Epithelial cell of esophagus (primary cell): ENCODE measurements around the gene EML6.

Experiments used
- DNase-seq: peaks from one replicate; pipeline ENCODE4 v3.0.0; 2010; ENCODE audit warnings: low read depth
- H3K4me3 ChIP-seq: 2 replicates; pipeline ENCODE4 v1.5.1; 2011; ENCODE audit warnings: mild to moderate bottlenecking, low read length, control low read depth
- CTCF ChIP-seq: IDR thresholded peaks from 2 replicates; pipeline ENCODE4 v1.5.1; 2011; ENCODE audit warnings: low read depth, mild to moderate bottlenecking, low read length, control low read depth, inconsistent platforms; ENCODE audit not compliant: insufficient read depth; ENCODE audit errors: missing control alignments

Gene EML6

DNA sequence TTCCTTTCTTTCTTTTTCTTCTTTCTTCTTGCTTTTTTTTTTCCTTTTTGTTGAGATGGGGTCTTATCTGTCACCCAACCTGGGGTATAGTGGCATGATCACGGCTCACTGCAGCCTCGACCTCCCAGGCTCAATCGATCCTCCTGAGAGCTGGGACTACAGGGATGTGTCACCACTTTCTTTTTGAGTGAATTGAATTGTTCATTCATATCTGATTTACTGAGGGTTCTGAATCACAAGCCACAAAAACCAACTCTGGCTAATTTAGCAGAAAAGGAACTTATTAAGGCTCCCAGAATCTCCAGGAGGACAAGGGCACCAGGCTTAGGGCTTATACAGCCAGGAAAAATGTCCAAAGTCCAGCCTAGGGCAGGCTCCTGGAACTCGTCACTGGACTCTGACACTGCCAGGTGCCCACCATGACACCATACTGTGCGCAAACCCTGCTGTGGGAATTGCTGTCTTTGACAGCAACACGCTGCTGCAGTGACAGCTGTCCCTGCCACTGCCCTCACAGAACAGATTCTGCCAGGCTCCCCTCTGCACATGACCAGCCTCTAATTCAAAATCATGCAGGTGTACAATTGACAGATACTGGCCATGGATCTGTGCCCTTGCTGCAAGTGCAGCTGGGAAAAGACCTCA lies 42.9 kb upstream of the EML6 start:
- H3K4me3 ChIP-seq = no peak overlapping the region
- no peak for DNase-seq
- TF ChIP-seq CTCF = no peak

DNA sequence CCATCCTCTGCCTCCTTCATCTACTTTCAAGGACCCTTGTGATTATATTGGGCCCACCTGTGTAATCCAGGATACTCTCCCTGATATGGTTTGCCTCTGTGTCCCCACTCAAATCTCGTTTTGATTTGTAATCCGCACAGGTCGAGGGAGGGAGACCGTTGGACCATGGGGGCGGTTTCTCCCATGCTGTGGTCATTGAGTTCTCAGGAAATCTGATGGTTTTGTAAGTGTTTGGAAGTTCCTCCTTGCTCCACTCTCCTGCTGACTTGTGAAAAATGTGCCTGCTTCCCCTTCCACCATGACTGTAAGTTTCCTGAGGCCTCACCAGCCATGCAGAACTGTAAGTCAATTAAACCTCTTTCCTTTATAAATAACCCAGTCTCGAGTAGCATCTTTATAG lies 42.0 kb upstream of the EML6 start:
- no peak overlapping the region for H3K4me3 ChIP-seq
- no peak for TF ChIP-seq CTCF
- DNase-seq = no peak

DNA sequence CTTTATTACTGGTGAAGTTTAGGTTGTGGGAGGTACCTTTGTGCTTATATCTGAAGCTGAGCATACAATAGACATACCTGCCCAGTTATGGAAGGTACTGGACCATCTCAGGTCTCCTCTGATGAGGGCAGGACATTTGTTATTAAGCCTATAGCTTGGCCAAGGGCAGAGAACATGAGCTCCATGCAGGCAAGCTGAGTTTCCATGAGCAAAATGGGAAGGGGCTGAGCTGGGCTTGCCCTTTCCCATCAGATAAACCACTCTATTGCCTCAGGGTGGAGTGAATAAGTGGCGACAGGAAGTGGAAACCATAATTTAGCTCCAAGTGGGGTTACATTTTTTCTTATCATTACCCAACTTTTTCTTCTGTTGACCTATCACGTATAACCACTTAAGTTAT lies 39.9 kb upstream of the EML6 start:
- TF ChIP-seq CTCF = no peak
- DNase-seq = no peak
- no peak overlapping the region for H3K4me3 ChIP-seq

GRCh38 chr2:54685263-54685775 lies 38.1 kb upstream of the EML6 start:
- H3K4me3 ChIP-seq = no peak overlapping the region
- no peak for TF ChIP-seq CTCF
- DNase-seq = no peak

- no peak for TF ChIP-seq CTCF
Measured at GRCh38 chr2:54687595-54688152, 35.8 kb upstream of the EML6 start.

GRCh38 chr2:54691445-54692135 lies 31.9 kb upstream of the EML6 start:
- no peak for TF ChIP-seq CTCF
- no peak overlapping the region for H3K4me3 ChIP-seq
- DNase-seq = no peak

More at GRCh38 chr2:54687595-54688152, 35.8 kb upstream of the EML6 start:
- no peak for DNase-seq
- H3K4me3 ChIP-seq = no peak overlapping the region

- TF ChIP-seq CTCF = no peak
- no peak overlapping the region for H3K4me3 ChIP-seq
- DNase-seq = no peak
Measured at GRCh38 chr2:54692556-54692955, 30.9 kb upstream of the EML6 start.
